ENCODE measurements around the gene CAPG.

Gene CAPG

DNA sequence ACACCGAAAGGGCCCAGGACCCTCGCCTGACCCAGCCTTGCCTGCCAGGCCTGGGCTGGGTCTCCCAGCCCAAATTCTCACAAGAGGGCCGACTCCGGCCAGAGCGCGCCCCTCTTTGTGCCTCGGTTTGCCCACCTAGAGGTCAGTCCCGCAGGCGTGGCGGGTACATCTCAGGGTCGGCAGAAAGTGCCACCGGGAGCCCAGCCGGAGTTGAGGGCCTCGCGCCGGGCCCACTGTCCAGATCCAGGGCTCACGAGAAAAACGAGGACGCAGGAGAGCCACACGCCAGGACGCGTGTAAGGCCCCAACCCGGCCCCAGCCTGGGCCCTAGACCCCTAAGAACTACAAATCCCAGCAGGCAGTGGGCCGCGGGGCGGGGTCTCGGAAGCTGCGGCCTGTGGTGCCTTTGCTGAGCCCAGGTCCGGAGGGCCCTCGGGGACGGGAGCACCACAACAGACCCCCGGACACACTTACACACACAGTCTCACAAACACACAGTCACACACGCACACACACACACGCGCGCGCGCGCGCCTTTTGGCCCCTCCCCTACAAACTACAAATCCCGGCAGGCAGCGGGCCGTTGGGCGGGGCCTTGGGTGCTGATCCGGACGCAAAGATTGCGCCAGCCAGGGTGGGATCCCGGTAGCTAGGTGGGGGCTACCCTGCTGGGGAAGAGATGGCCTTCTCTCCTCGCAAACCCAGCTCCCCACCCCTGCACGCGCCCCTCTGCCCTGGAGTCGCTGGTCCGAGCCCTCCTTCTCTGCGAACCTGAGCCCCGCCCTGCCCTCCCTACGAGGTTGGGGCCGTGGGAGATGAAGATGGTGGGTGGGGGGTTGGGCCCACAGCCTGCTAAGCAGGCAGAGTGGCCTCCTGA lies 8.2 kb upstream of the CAPG start, which contains the start of gene SH2D6 (continued):
- TF ChIP-seq OSR2 (tag by site-specific recombination; IDR thresholded peaks at IDR 0.05) (peak; percentile 22; the same call in 1 of the 2 replicates), ZNF658 (tag by site-specific recombination; IDR thresholded peaks at IDR 0.05) (no peak), TRIM28 (IDR thresholded peaks at IDR 0.05; ENCODE audit: borderline replicate concordance, low read length) (no peak), ZNF2 (tag by site-specific recombination; IDR thresholded peaks at IDR 0.05) (peak; percentile 43; the same call in 1 of the 2 replicates), ZNF311 (tag by site-specific recombination; IDR thresholded peaks at IDR 0.05; ENCODE audit: borderline replicate concordance) (no peak), YY2 (tag by site-specific recombination; IDR thresholded peaks at IDR 0.05) (peak; percentile 37; the same call in 1 of the 2 replicates), ZNF211 (tag by site-specific recombination; IDR thresholded peaks at IDR 0.05; ENCODE audit: low read depth) (no peak), KLF9 (tag by site-specific recombination; IDR thresholded peaks at IDR 0.05; ENCODE audit: low read depth) (peak; percentile 82), ZNF623 (tag by site-specific recombination; IDR thresholded peaks at IDR 0.05) (no peak), ZNF433 (tag by site-specific recombination; IDR thresholded peaks at IDR 0.05; ENCODE audit: low read depth) (no peak), GLIS1 (tag by site-specific recombination; IDR thresholded peaks at IDR 0.05) (no peak; the same call in 1 of the 2 replicates), YY1 (tag by site-specific recombination; IDR thresholded peaks at IDR 0.05) (peak; percentile 28; the same call in 1 of the 2 replicates), WT1 (tag by site-specific recombination; IDR thresholded peaks at IDR 0.05) (no peak), ZNF174 (tag by site-specific recombination; IDR thresholded peaks at IDR 0.05) (no peak), ZNF239 (tag by site-specific recombination; IDR thresholded peaks at IDR 0.05) (no peak), ZBTB20 (tag by site-specific recombination; IDR thresholded peaks at IDR 0.05) (peak; percentile 81; the same call in 1 of the 2 replicates), ZNF701 (tag by site-specific recombination; IDR thresholded peaks at IDR 0.05) (no peak), ZNF514 (tag by site-specific recombination; IDR thresholded peaks at IDR 0.05) (no peak), ZNF660 (tag by site-specific recombination; IDR thresholded peaks at IDR 0.05) (0 out of 2 replicates have a peak, but pooled peaks have one; percentile 11), ZEB2 (tag by site-specific recombination; IDR thresholded peaks at IDR 0.05) (peak; percentile 60; the same call in 1 of the 2 replicates), ZFP3 (tag by site-specific recombination; IDR thresholded peaks at IDR 0.05; ENCODE audit: low read depth) (no peak), ZNF121 (tag by site-specific recombination; IDR thresholded peaks at IDR 0.05) (peak; percentile 90), SALL2 (tag by site-specific recombination; IDR thresholded peaks at IDR 0.05; ENCODE audit: borderline replicate concordance) (no peak), GLIS2 (tag by site-specific recombination; IDR thresholded peaks at IDR 0.05) (peak; percentile 69)
- TF ChIP-seq, protein P1, sequence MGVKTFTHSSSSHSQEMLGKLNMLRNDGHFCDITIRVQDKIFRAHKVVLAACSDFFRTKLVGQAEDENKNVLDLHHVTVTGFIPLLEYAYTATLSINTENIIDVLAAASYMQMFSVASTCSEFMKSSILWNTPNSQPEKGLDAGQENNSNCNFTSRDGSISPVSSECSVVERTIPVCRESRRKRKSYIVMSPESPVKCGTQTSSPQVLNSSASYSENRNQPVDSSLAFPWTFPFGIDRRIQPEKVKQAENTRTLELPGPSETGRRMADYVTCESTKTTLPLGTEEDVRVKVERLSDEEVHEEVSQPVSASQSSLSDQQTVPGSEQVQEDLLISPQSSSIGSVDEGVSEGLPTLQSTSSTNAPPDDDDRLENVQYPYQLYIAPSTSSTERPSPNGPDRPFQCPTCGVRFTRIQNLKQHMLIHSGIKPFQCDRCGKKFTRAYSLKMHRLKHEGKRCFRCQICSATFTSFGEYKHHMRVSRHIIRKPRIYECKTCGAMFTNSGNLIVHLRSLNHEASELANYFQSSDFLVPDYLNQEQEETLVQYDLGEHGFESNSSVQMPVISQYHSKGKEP (tag by site-specific recombination; IDR thresholded peaks at IDR 0.05): no peak
- TF ChIP-seq, protein P2, sequence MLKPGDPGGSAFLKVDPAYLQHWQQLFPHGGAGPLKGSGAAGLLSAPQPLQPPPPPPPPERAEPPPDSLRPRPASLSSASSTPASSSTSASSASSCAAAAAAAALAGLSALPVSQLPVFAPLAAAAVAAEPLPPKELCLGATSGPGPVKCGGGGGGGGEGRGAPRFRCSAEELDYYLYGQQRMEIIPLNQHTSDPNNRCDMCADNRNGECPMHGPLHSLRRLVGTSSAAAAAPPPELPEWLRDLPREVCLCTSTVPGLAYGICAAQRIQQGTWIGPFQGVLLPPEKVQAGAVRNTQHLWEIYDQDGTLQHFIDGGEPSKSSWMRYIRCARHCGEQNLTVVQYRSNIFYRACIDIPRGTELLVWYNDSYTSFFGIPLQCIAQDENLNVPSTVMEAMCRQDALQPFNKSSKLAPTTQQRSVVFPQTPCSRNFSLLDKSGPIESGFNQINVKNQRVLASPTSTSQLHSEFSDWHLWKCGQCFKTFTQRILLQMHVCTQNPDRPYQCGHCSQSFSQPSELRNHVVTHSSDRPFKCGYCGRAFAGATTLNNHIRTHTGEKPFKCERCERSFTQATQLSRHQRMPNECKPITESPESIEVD (tag by site-specific recombination; IDR thresholded peaks at IDR 0.05): no peak
- TF ChIP-seq, protein P3, sequence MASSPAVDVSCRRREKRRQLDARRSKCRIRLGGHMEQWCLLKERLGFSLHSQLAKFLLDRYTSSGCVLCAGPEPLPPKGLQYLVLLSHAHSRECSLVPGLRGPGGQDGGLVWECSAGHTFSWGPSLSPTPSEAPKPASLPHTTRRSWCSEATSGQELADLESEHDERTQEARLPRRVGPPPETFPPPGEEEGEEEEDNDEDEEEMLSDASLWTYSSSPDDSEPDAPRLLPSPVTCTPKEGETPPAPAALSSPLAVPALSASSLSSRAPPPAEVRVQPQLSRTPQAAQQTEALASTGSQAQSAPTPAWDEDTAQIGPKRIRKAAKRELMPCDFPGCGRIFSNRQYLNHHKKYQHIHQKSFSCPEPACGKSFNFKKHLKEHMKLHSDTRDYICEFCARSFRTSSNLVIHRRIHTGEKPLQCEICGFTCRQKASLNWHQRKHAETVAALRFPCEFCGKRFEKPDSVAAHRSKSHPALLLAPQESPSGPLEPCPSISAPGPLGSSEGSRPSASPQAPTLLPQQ (tag by site-specific recombination; IDR thresholded peaks at IDR 0.05): peak; percentile 12
- TF ChIP-seq, protein P4, sequence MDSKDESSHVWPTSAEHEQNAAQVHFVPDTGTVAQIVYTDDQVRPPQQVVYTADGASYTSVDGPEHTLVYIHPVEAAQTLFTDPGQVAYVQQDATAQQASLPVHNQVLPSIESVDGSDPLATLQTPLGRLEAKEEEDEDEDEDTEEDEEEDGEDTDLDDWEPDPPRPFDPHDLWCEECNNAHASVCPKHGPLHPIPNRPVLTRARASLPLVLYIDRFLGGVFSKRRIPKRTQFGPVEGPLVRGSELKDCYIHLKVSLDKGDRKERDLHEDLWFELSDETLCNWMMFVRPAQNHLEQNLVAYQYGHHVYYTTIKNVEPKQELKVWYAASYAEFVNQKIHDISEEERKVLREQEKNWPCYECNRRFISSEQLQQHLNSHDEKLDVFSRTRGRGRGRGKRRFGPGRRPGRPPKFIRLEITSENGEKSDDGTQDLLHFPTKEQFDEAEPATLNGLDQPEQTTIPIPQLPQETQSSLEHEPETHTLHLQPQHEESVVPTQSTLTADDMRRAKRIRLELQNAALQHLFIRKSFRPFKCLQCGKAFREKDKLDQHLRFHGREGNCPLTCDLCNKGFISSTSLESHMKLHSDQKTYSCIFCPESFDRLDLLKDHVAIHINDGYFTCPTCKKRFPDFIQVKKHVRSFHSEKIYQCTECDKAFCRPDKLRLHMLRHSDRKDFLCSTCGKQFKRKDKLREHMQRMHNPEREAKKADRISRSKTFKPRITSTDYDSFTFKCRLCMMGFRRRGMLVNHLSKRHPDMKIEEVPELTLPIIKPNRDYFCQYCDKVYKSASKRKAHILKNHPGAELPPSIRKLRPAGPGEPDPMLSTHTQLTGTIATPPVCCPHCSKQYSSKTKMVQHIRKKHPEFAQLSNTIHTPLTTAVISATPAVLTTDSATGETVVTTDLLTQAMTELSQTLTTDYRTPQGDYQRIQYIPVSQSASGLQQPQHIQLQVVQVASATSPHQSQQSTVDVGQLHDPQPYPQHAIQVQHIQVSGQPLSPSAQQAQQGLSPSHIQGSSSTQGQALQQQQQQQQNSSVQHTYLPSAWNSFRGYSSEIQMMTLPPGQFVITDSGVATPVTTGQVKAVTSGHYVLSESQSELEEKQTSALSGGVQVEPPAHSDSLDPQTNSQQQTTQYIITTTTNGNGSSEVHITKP (tag by site-specific recombination; IDR thresholded peaks at IDR 0.05): peak; percentile 89
- TF ChIP-seq, protein P5, sequence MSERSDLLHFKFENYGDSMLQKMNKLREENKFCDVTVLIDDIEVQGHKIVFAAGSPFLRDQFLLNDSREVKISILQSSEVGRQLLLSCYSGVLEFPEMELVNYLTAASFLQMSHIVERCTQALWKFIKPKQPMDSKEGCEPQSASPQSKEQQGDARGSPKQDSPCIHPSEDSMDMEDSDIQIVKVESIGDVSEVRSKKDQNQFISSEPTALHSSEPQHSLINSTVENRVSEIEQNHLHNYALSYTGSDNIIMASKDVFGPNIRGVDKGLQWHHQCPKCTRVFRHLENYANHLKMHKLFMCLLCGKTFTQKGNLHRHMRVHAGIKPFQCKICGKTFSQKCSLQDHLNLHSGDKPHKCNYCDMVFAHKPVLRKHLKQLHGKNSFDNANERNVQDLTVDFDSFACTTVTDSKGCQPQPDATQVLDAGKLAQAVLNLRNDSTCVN (tag by site-specific recombination; optimal IDR thresholded peaks at IDR 0.05): peak; percentile 87

Measured in HEK293 (cell line).